Activated CD8-positive, alpha-beta memory T cell treated with anti-CD3 and anti-CD28 coated beads for 1 hour (primary cell): ENCODE results near the gene RTP5.

ENCODE experiments used
- DNase-seq, 2 donors: peaks; one replicate each; pipeline ENCODE4 v3.0.0-alpha.2; 2020; ENCODE audit warnings: low read depth in 1 of 2; ENCODE audit errors: extremely low read depth in 1 of 2

RTP5 gene

GRCh38 chr2:241885946-241886643 lies 16.6 kb downstream of the RTP5 start:
- no peak for DNase-seq

GRCh38 chr2:241886840-241887447 lies 17.4 kb downstream of the RTP5 start:
- no peak for DNase-seq

DNA sequence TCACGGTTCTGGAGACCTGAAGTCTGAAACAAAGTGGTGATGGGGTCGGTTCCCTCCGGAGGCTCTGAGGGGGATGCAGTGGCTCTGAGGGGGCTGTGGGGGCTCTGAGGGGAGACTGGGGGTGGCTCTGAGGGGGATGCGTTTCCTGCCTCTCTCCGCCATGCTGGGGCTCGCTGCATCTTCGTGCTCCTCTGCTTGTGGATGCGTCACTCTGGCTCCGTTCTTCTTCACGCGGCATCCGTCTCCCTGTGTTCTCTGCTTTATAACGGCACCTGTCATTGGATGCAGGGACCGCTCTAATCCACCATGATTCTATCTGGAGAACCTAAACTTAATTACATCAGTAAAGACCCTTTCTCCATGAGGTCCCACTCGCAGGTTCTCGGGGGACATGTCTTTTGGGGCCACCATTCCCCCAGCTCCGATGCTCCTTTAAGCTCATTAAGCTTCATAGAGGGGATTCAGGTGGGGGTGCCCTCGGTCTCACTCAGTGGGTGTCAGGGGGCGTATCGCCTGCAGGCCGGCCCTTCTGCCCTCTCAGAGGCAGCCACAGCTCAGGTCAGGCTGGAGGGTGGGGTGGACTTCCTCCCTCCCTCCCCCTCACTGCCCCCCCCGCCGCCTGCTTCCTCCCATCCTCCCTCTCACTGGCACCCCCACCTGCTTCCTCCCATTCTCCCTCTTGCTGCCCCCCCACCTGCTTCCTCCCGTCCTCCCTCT lies 18.4 kb downstream of the RTP5 start:
- DNase-seq = no peak

- no peak for DNase-seq
Measured at GRCh38 chr2:241888641-241889040, 19.1 kb downstream of the RTP5 start.

DNA sequence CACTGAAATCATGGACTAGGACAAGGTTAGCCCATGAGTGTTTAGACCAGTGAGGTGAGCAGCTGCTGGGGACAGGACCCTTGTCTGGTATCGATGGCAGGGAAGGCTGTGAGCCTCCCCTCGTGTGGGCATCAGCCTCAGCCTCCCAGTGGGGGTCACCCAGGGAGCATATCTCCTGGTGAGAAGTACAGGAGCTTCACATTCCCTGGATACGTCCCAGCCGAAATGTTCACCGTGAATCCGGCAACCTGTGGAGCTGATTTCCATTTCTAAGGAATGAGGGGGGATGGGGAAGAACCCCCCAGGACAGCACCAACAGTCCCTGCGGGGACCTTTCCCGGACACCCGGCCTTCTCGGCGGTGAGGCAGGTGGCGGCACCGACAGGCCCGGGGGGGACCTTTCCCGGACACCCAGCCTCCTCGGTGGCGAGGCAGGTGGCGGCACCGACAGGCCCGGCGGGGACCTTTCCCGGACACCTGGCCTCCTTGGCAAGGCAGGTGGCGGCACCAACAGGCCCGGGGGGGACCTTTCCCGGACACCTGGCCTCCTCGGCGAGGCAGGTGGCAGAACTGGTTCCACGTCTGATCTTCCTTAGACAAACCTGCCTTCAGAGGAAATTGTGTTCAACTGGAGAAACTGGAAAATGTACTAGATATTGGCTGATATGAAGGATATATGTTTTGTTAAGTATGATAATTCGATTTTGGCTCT lies 21.2 kb downstream of the RTP5 start:
- DNase-seq = no peak

DNA sequence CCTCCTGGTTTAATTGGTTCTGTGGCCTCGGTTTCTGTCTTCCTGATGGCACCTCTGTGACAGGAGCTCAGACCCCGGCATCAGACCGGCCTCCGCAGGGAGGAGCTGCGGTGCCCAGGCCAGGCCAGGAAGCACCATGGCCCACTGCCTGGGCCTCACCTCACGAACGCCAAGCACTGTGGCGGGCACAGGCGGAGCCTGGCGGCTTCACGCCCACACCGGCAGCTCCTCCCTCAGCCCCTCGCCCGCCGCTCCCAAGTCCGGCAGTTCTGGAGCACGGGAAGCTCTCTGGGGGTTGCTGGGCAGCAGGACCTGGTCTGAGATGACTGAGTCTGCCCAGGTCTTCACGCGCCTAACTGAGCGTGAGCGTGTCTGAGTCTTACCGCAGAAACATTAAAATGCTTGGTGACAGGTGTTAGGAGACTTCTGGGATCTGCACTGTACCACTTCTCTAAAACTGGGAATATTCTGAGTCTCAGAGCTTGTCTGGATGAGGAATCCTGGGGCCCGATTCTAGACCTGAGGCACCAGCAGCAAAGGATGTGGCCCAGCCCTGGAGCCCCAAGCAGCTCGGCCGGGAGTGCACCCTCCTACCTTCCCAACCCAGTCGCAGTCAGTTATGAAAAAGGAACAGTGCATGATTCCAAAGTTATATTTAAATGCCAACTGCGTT lies 21.9 kb downstream of the RTP5 start:
- DNase-seq = no peak

GRCh38 chr2:241891988-241892298 lies 22.4 kb downstream of the RTP5 start:
- no peak for DNase-seq

DNA sequence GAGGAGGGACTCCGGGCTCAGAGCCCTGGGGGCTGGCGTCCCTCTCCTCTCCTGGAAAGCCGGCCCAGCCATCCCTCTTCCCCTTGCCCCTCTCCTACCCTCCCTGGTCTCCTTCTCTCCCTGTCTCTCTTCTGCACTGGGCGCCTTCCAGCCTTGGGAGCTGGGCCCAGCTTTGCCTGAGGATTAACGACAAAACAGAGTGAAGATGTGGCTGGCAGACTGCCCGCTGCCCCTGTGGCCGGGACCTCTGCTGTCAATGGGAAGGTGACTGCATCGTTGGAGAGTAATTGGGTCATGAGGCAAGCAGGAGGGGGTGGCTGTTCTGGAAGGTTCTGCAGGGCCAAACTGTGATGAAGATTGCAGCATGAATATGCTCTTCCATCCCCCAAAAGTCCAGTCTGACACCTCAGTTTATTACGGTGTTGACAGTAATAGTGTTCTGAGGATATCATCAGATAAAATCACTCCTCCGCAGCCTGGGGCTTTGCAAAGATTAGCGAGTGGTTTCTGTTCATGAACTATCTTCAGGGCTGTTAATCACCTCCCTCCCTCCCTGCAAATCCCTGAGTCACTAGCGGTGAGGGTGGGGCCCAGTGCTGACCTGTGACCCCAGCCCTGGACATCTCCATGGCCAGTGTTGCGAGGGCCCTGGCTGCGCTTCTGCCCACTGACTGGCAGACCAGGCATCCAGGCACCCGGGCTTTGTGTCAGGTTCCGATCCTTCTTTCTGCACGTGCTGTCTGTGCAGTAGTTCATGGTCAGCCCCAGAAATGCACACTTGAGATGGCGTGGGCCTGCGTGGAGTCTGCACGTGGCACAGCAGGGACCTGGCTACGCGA lies 23.0 kb downstream of the RTP5 start:
- DNase-seq = no peak

GRCh38 chr2:241893265-241893664 lies 23.7 kb downstream of the RTP5 start:
- no peak for DNase-seq

DNA sequence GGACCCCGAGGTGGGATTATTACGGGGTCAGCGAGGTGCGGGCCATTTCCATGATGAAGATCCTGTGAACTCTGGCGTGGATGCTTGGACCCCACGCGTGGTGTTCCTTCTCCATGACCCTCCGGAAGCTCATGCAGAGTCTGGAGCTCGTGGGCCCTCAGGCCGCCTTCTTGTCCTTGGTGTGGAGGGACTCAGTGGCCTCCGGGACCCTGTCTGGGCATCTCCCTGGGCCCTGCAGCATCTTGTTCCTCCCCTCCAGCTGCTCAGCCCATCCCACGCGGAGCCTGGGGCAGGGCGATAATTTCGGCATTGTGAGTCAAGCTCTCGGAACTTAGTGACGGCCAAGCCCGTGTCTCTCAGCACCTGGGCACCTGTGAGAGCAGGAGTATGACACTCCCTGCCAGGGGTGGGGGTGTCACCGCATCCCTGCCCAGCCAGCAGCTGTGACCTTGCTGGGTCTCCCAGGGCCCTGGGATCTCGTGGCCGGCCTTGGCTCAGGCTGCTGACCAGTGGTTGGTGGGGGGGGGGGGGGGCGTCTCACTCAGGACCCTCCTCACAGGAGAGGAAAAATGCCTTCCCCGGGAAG lies 24.6 kb downstream of the RTP5 start:
- no peak for DNase-seq

DNA sequence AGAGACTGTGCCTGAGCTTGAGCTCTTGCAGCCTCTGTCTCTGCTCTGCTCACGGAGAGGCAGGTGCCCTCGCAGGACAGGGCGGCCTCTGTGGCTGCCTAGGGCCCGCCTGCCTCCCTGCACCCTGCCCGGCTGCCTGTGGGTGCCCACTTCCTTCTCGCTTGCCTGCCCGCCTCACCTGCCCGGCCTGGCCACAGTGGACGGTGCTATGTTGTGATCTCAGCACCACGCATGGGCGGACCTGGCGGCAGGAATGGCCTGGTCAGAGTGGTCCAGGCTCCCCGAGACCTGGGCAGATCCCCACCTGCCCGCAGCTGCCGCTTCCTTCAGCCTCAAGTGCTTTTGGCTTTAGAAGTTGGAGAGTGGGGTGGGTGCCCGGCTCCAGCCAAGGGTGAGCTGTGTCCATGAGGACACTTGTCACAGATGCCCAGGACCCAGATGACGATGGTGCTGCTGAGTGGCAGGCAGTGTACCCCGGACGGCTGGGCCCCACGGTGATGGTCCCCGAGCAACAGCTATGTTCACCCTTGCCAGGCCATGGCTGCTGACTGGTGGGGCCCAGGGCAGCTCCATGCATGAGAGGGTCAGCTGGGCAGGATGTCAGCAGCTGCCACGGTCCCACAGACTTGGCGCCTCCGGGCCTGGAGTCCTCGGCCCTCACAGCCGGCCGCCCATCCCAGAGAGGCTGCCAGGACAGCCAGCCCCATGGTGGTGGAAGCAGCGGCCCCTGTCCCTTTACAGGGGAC lies 25.3 kb downstream of the RTP5 start:
- DNase-seq = no peak

DNA sequence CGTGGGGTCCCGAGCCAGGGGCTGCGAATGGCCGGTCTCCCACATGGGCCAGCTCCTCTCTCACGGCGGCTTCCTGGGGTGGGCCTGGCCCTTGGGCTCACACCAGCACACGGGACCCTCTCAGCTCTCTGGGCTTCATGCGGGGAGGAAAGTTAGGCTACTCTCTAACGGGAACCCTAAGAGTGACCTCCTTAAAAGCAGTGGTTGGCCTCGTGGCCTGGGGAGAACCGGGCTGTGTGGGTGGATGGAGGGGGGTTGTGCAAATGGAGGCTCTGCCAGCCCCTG lies 25.8 kb downstream of the RTP5 start:
- DNase-seq = no peak

DNA sequence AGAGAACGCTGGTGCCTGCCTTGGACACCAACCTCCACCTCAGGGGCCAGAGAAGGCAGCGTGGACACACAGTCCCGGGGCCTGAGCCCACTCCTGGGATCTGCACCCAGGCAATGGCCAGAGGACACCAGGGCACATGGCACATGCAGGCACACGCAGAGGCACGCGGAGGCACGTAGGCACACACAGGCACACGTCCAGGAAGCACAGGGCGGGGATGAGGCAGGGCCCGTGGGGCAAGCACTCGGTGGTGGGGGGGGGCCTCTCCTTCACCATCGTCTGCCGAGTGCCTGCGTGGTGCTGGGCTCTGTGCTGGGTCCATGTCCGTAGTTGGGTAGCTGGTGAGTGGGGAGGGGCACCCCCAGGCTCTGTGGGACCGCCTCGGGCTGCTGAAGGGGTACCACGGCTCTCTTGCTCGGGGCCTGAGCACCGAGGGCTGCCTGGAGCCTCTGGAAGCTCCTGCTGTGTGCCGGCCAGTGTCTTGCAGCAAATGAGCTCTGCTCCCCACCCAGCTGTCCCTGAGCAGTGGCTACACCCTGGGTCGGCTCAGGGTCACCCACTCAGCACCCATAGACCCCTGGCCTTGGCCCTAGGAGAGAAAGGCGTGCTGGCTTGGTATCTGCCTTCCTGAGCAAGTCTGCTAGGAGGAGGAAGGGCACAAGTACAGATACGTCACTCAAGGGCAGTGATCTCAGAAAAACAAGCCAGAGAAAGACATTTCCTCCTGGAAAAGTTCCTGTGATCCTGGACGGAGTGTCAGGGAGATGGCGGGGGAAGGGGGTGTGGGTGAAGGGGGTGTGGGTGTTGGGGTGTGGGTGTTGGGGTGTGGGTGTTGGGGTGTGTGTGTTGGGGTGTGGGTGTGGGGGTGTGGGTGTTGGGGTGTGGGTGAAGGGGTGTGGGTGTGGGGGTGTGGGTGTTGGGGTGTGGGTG lies 26.4 kb downstream of the RTP5 start:
- DNase-seq = no peak

- DNase-seq = no peak
Measured at GRCh38 chr2:241896746-241897201, 27.2 kb downstream of the RTP5 start.

DNA sequence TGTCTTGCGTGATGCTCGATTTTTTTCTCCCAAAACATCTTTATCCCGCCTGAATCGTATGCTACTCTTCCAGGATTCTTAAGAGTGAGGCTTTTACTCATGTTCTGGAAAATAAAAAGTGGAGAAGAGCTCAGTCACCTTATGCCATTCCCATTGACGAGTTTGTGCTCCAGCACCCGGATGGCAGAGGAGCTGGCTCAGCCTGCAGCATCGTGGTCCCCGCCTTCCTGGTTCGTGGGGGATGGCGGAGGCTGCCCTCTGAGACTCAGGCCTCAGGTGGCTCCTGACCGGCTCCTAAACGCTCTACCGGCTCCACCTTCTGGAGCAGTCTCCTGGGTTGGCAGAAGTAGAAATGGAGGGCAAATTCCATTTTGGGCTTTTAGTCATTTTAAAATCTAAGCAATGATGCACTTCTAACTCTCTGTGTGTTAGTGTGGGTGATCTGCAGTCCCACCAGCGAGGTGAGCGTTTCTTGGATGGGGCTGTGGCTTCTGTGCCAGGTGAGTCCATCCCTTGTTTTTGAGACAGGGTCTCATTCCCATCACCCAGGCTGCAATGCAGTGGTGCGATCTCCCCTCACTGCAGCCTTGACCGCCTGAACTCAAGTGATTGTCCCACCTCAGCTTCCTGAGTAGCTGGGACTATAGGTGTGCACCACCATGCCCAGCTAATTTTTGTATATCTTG lies 27.8 kb downstream of the RTP5 start:
- DNase-seq = no peak

DNA sequence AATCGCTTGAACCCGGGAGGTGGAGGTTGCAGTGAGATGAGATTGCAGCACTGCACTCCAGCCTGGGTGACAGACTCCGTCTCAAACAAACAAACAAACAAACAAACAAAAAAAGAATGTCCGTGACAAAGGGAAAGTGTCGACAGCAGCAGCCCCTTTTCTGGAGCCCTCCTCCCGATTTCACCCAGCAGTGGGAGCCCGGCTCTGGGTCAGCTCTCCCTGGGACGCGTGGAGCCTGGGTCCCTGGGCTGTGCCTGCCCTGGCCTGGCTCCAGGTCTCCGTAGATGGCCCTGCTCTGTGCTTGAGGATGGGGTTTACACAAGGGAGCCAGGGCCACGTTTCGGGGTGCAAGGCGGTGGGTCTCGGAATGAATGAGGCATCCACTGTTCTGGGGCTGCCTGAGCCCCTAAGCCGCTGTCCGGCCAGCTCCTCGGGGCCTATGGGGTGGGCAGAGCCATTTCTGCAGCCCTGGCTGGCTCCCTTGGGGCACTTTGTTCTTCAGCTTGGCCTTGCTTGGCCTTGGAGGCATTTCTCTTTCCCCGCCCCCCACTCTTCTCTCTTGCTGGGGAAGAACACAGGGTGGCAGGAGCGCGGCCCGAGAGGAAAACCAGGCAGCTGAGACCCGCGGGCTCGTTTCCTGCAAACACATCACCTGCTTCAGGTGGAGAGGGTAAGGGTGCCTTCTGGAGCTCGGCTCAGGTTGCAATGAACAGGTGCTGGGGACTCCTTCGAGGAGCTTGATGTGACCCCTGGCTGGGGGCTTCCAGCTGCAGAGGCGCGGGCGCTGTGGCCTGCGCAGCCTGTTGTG lies 29.1 kb downstream of the RTP5 start:
- no peak for DNase-seq
